ENCODE data around the gene GRIP2. TPM values are rescaled to one million over a fixed set of nuclear protein-coding genes. Genes with fewer than 3 reads are reported as not detected.
A peak's percentile ranks its signal among the peaks of the same experiment; 100 is the strongest.

Gene GRIP2
- total and polyA plus RNA-seq, 9 of the 15 experiments (the other 6 are each of a cell fraction or from before 2014, with no cell fraction given) = 0.01 TPM; not detected in 7

DNA sequence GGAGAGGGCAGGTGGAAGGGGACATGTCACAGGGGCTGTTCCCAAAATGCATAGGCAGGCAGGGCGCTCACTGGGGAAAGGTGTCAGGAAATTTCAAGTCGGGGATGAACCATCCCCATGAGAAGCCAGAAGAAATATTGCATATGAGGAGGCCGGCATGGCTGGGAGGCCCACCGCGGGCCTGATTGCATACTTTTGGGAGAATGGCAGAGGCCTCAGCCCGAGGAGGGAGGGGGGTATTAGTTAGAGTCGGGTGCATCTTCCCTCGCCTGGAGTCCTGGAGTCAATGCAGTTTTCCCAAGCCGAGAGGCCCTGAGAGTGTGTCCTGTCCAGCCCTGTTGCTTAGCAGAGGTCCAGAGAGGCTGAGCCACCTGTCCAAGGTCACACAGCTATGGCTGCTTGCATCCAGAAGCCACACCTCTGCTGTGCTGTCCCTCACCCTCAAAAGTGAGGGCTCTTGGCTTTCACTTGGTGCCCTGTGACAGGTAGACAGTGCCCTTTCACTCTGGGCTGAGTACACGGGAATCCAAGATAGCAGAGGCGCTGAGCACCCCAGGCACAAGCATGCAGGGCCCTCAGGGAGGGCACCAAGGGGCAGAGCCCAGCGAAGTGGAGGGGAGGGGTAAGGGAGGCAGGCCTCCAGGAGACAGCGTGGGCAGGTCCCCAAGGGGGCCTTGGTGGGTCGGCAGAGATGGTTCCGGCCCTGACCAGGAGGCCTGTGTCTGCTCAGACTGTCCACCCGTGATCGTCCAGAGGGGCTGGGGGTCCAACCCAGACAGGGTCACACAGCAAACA is 48.5 kb downstream of the GRIP2 start (continued):
- TF ChIP-seq, protein P1, sequence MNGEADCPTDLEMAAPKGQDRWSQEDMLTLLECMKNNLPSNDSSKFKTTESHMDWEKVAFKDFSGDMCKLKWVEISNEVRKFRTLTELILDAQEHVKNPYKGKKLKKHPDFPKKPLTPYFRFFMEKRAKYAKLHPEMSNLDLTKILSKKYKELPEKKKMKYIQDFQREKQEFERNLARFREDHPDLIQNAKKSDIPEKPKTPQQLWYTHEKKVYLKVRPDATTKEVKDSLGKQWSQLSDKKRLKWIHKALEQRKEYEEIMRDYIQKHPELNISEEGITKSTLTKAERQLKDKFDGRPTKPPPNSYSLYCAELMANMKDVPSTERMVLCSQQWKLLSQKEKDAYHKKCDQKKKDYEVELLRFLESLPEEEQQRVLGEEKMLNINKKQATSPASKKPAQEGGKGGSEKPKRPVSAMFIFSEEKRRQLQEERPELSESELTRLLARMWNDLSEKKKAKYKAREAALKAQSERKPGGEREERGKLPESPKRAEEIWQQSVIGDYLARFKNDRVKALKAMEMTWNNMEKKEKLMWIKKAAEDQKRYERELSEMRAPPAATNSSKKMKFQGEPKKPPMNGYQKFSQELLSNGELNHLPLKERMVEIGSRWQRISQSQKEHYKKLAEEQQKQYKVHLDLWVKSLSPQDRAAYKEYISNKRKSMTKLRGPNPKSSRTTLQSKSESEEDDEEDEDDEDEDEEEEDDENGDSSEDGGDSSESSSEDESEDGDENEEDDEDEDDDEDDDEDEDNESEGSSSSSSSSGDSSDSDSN (IDR thresholded peaks at IDR 0.05; ENCODE audit: borderline replicate concordance in 1 of 2, low read depth in 2 of 2, low read length in 2 of 2) = no peak
- no peak for TF ChIP-seq NFE2 (IDR thresholded peaks at IDR 0.05; ENCODE audit: low read depth)
- no peak for TF ChIP-seq NELFE (IDR thresholded peaks at IDR 0.05; ENCODE audit: insufficient read depth, insufficient read length)

GRCh38 chr3:14490831-14491230 is 49.3 kb downstream of the GRIP2 start:
- Histone ChIP-seq H3K4me3 (no peak overlapping the region), H3K9me1 (ENCODE audit: control insufficient read depth, insufficient read depth, low read length) (no peaks in the 10 kb centered on the region), H3K4me1 (replicated peaks in 1 of 2; ENCODE audit: control insufficient read depth in 2 of 2, insufficient read depth in 2 of 2, low read length in 2 of 2) (peaks cover 0 to 4% of the 10 kb centered on the region in 2 experiments; a peak in 1 of 5 replicates), H3K36me3 (ENCODE audit: control insufficient read depth, insufficient read depth, low read length) (peaks cover 39% of the 10 kb centered on the region; the same call in 2 of the 3 replicates), H3K4me2 (ENCODE audit: insufficient read depth, low read length) (no peak overlapping the region), H2AFZ (ENCODE audit: low read depth, low read length) (no peak overlapping the region), H3K79me2 (ENCODE audit: control insufficient read depth, insufficient read depth, low read length) (no peaks in the 10 kb centered on the region), H3K9ac (ENCODE audit: insufficient read depth in 1 of 2, low read depth in 2 of 2, low read length in 2 of 2) (no peak overlapping the region; a peak in 1 of 4 replicates), H3K27me3 (ENCODE audit: control insufficient read depth in 2 of 2, insufficient read depth in 2 of 2, low read length in 2 of 2) (no peaks in the 10 kb centered on the region), H3K27ac (ENCODE audit: extremely low read depth, low read depth, low read length) (no peak overlapping the region), H4K20me1 (replicated peaks; ENCODE audit: control insufficient read depth, insufficient read depth, low read length) (peaks cover 5% of the 10 kb centered on the region; the same call in 1 of the 2 replicates), H3K9me3 (replicated peaks; ENCODE audit: control insufficient read depth, insufficient read depth, low read depth, low read length) (no peaks in the 10 kb centered on the region)
- BruUV-seq (replicated peaks) = no TSS peak
- ChIA-PET CTCF (ENCODE audit: low intra/inter-chr PET ratio) (no interaction called here), POLR2A (interaction anchor here (1.0 kb wide), 1 partner anchor 15 kb away, joined by 5 read pairs; no protein-coding TSS in a partner anchor)
- ATAC-seq (no peak), FAIRE-seq (peak; percentile 6), DNase-seq (ENCODE audit: extremely low read depth in 1 of 4, low spot score in 3 of 4) (no peak)
- 86% methylated on average over 2 of the region's 2 CpGs for WGBS (ENCODE audit: insufficient coverage, low coverage, missing lambda C conversion rate)
- intact Hi-C loops (cut with micrococcal nuclease) (loop anchor here (10.0 kb wide), 1 partner anchor 596 kb away; no protein-coding TSS in a partner anchor), in situ Hi-C loops (cut with MboI) (no loop called here)
- TF ChIP-seq ARID1B (IDR thresholded peaks at IDR 0.05) (no peak), ZBTB34 (CRISPR knock-in tag; IDR thresholded peaks at IDR 0.05) (no peak), MLLT1 (IDR thresholded peaks at IDR 0.05) (no peak), MXD1 (CRISPR knock-in tag; IDR thresholded peaks at IDR 0.05; ENCODE audit: borderline replicate concordance, poor library complexity, severe bottlenecking) (no peak), ZNF696 (CRISPR knock-in tag; conservative IDR thresholded peaks at IDR 0.05) (no peak), STAT5B (CRISPR knock-in tag; IDR thresholded peaks at IDR 0.05) (no peak), IRF2 (CRISPR knock-in tag; IDR thresholded peaks at IDR 0.05) (no peak), CHCHD3 (CRISPR knock-in tag; IDR thresholded peaks at IDR 0.05) (no peak), TRIM25 (IDR thresholded peaks at IDR 0.05; ENCODE audit: borderline replicate concordance) (no peak)

Data from K562 (cell line).